ENCODE measurements around the gene CCDC171.
A peak's percentile ranks its signal among the peaks of the same experiment; 100 is the strongest.

Gene CCDC171

DNA sequence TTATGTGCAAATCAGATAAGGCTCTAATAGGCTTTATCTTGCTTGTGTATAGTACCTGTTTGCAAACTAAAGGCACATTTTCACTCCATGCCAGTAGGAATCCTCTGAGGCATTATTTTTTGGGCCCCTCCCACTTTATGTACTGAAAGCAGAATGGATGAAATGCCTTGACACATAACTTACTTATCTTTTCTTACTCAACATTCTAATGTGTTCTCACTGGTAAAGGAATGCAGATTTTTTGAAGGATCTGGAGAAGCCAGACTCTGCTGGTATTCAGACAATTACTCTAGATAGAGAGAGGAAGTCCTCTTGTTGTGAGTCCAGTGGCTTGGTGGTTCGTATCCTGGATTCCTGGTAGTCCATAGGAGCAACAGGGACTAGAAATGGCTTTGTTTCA lies 336.7 kb downstream of the CCDC171 start:
- no peak for DNase-seq

GRCh38 chr9:15901572-15901971 lies 348.7 kb downstream of the CCDC171 start:
- DNase-seq = no peak

DNA sequence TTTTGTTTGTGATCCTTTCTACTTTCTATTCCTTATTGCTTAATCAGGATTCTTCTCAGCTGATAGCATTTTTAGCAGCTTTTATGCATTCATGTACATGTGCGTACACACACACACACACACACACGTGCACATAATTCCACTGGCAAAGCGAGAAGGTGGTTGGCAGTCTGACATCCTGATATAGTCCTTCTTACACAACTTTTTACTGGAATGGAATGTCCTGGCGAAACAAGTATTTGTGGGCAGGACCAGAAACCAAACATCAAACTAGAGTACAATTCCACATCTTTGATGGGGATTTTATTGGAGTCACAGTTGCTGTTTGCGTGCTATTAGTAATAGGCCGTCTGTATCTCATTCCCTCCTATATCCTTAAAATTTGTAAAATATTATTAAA lies 356.5 kb downstream of the CCDC171 start:
- DNase-seq = no peak

DNA sequence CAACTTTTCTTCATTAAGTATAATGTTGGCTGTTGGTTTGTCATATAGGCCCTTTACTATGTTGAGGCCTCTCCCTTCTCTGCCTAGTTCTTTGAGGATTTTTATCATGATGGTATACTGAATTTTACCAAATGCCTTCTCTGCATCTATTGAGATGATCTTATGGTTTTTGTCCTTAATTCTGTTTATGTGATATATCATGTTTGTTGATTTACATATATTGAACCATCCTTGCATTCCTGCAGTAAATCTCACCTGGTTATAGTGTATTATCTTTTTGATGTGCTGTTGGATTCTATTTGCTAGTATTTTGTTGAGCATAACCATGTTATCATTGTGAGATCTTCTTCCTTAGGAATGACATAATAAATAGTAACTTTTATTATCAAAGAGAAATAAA lies 362.9 kb downstream of the CCDC171 start:
- peak in 1 of 3 experiments; percentile 0 for DNase-seq

GRCh38 chr9:15927161-15927560 lies 374.3 kb downstream of the CCDC171 start:
- DNase-seq = no peak

DNA sequence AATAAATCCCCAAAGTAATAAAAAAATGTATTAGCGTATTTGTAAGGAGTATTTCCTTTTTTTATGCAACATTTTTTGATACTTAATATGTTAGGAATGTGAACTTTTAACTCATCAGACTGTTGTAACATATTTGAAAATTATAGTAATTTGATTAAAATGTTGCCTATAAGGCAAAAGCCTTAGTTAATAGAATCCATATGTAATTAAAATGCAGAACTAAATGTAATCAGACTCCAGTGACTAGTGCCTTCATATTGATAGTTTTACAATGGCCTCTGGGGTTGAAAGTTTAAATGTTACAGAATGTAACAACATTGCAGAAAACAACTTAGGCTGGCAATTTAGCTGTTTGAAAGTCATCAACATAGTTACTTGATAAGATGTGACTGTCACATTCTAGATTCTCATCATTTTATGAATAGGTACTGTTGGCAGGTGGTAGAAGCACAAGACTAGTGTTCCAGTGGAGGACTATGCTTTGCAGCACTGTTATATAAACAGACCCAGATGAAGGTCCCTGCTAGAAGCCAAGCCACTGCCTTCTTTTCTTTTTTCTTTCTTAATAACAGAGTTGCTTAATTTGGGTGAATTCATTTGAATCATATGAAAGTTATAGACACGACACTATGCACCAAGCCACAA lies 382.9 kb downstream of the CCDC171 start:
- peak in 1 of 3 experiments; percentile 19 for DNase-seq

GRCh38 chr9:15936306-15936921 lies 383.6 kb downstream of the CCDC171 start:
- peak in 2 of 3 experiments; percentile 10 to 57 for DNase-seq

DNA sequence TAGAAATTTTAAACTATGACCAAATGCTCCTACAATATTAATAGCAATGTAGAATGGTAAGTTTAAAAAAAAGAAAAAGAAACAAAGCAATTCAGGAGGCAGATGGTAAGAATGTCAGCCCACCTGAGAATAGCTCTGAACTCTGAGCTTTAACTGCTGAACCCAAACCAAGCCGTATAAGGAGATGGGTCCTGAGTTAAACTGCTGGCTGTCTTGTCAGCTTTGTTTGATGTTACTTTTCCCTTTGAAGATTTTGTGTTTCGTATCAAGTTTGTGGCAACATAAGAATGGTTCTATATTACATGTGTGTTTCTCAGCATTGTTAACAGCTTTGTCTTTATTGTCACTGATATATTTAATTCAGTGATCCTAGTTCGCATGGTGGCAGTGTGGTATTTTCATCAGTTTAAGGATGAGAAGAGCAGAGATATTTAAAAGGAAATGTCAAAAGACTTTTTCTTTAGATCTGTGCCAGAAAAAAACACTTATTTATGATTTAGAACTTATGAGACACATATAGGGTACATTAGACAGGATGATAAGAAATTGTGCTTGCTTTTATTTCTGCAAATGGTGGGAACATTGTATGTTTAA lies 390.1 kb downstream of the CCDC171 start:
- no peak for DNase-seq

DNA sequence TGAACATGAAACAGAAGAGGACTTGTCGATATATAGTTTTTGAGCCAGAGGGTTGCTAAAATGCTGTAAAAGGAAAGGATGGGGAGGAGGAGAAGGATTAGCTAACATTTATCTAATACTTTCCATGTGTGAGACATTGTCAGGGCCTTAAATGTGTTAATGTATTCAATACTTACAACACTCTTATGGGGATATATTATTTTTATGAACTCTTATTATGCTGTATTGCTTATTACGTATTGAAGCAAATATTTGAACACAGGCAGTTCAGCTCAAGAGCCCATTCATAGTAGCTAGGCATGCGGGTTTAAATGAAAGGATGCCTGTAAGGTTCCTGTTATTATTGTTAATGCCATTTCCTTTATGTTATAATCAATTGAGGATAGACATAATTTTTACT lies 391.5 kb downstream of the CCDC171 start:
- DNase-seq = no peak

- DNase-seq = no peak
Measured at GRCh38 chr9:15959663-15960062, 406.8 kb downstream of the CCDC171 start.

DNA sequence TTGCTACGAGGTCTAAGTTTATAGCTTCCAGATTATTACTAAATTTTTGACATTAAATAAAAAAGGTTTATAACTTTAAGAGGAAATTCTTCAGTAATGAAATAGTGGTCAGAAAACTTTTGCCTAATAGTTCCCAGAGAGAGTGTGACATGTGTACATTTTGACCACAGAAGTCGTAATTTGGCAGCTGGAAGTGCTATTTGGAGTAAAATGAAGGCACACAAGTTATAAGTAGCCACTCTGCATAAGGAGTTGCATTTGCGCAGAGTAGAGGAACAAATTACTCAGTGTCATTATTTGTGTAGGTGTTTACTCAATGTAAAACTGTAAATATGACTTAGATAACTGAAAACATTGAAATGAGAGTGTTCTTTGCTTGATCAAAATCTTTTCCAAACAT lies 408.4 kb downstream of the CCDC171 start:
- no peak for DNase-seq

DNA sequence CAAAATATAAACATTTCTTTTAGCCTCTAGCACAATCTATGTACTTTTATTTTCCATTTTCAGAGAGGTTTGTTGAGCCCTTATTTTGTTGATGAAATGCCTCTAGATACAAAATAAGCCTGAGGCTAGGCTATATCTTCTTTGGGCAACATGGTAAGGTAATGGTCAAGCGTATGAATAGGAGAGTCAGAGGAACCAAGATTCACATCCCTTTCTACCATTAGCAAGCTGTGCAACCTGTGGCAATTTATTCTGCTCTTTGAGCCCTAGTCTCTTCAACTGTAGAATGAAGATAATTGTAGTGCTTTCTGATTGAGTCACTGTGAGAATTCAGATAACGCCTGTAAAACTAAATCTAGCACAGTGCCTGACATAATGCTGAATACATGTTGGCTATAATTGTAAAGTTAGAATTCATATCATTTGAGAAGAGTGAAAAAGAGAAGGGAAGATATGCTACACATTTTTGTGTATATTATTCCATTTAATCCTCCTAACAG lies 412.5 kb downstream of the CCDC171 start:
- DNase-seq = no peak

GRCh38 chr9:15966471-15966870 lies 413.6 kb downstream of the CCDC171 start:
- DNase-seq = no peak

DNA sequence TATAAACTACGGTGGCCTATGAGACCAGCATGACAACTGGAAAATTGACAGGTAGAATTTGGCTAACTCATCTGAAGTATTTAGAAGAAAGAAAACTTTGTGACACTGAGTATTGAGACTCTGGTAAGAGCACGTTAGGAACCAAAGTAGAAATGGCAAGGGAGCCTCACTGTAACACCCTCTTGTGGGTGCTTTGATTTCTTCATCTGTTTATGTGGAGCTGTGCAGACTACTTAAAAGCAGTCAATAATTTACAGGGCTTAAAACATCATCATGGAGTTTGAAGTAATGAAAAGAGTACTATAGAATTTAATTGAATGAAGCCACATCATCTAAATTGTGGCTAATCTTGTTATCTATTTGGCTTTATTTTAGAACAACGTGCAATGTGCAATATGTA lies 414.2 kb downstream of the CCDC171 start:
- DNase-seq = no peak

DNA sequence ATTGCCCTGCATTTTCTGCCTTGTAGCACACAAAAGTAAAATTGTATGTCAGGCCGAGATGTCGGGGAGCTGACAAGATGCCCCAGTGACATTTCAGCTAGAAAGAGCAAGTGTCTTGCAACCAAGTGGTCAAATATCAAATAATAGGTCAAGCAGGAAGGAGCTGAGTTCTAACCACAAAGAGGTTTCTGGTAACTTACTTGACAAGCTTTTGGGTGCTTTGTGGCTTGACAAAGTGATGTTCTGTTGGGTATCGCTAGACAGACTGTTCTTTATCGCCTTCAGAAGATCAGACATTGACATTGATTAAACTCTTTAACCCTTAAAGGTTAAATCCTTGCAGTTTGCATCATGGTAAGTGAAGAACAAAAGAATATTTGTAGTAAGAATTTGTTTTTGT lies 419.9 kb downstream of the CCDC171 start:
- no peak for DNase-seq

GRCh38 chr9:15975101-15975778 lies 422.4 kb downstream of the CCDC171 start:
- no peak for DNase-seq

GRCh38 chr9:15977438-15977837 lies 424.6 kb downstream of the CCDC171 start:
- DNase-seq = peak in 2 of 3 experiments; percentile 4 to 15

DNA sequence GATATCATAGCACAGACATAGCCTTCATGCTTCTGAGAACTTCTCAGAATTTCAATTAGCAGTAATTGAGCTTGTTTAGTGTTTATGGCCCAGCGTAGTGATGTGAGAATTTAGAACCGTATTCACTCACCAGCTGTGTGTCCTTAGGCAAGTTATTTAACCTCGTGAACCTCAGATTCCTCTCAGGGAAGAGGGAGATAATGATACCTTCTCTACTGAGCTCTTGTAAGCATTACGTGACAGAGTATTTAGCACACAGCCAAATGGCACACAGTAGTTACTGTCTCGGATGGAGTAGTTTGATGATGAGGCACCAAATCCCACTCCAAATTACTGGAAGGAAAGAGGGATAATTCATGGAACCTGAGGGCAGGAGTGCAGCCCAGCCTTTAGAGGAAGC lies 429.3 kb downstream of the CCDC171 start:
- DNase-seq = peak in 1 of 3 experiments; percentile 65

DNA sequence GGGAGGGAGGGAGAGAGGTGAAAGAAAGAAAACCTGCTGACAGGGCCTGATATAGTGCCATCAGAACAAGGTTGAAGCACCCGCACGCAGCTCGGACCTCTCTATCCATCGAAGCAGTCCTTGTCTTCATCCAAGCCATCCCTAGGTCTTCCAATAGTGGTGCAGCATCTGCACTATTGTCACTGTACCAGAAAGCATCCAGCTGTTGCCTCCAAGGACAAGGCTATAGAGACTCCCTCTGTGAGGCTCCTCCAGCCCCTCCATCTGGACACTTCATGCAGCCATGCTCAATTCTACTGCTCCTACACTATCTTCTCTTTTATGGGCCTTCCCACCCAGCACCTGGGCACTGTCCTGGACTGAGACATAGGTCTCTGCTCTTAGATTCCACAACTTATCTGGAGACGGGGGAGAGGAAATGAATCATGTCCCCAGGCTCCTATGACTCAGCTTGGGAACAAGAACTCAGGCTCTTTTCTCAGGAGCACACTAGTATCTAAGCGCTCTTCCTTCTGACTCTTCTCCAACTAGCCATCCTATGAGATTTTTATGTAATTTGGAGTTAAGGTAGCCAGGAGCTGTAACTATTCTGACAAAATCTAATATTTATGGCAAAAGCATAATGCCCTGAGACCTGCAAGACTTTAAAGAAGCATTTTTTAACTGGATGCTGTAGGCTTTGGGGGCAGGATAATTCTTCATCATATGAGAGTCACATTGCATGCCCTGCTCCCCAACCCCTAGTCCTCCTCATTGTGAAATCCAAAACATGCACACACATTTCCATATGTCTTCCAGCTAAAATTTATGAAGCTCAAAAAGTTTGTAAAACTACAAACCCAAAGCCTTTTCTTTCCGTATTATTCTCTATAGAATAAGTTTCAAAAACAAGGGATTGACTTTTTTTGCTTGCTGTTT lies 446.8 kb downstream of the CCDC171 start:
- no peak for DNase-seq

DNA sequence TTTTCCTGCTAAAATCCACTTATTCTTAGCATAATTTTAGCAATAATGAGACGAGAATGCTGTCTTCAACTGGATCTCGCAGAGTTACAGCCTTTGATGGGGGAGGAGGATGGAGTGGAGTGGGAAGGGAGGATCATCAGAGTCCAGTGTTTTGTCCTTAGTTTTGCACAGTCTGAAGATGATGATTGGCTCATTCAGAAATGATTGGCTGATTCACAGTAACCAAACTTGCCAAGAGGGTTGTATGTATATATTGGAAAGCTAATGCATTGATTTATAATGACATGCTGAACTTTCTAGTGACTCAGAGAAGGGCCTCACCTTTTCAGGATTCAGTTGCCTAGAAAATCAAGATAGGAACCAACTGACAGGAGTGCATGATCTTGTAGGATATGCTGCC lies 448.0 kb downstream of the CCDC171 start:
- DNase-seq = no peak

GRCh38 chr9:16001856-16002255 lies 449.0 kb downstream of the CCDC171 start:
- DNase-seq = no peak

DNA sequence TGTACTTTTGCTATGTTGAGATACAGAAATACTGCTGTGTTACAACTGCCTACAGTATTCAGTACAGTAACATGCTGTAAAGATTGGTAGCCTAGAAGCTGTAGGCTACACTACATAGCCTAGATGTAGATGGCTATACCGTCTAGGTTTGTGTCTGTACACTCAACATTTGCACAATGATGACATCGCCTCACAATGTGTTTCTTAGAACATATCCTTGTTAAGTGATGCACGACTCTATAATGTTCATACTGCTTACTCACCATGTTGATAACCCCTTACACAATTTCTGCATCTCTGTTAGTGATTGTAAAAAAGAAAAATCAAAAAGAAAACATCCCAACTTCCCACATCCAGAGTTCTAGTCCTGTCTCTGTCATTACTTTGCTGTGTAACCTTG lies 450.0 kb downstream of the CCDC171 start:
- DNase-seq = peak in 1 of 3 experiments; percentile 6

DNA sequence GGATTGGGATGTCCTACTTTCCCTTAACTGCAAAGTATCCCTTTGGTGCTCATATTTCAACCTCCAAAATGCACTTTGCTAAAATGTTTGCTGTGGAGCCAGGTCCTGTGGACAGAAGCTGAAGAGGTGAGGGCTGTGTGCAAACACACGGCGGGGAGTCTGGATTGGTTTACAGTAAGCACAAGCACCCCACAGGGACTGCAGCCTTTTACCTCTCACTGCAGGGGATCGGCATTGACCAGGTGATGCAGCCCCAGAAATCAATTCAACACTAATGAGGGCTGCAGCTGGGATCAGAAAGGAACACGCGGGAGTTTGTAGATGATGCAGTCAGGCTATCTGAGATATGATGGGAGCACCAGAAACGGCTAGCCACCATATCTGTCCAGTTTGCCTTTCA lies 450.9 kb downstream of the CCDC171 start:
- DNase-seq = peak; percentile 44 to 96 (median 82)

All from NCI-H1417 (cell line).